HG03196 (cell line): Measurements from ENCODE around the gene MGAT5B.

Source experiments
- ATAC-seq: cut with Tn5 transposase; IDR thresholded peaks from one replicate; pipeline ENCODE4 v1.9.1; 2021; ENCODE audit not compliant: unreplicated experiment

MGAT5B gene

DNA sequence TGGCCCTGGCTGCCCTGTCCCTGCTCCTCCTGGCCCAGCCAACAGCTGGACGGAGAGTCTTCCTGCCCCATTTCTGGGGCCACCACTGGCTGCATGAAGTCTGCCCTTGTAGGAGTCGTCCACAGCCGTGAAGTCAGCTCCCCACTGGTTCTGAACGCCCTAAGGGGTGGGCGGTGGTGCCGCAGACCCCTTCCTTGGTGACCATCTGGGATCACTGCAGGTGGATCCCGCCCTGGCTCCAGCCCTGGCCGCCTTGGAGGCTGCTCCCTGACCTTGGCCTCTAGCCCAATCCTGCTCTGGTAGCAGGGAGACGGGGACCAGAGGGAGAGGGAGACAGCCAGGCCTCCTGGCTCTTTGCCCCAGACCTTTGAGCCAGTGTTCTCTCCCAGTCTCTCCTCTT, 35.4 kb downstream of the MGAT5B start:
- ATAC-seq: no peak

DNA sequence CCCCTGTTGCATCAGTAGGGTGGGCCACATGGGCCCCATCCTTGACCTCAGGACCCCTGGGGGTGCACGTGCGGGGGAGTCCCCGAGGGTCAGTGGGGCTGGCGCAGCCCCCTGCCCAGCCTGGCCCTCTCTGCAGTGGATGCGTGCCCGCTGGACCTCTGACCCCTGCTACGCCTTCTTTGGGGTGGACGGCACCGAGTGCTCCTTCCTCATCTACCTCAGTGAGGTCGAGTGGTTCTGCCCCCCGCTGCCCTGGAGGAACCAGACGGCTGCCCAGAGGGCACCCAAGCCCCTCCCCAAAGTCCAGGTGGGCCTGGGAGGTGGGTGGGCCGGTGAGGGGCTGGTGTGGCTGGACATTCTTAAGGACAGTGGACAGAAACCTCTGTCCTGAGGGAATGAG, 35.9 kb downstream of the MGAT5B start:
- ATAC-seq: no peak

DNA sequence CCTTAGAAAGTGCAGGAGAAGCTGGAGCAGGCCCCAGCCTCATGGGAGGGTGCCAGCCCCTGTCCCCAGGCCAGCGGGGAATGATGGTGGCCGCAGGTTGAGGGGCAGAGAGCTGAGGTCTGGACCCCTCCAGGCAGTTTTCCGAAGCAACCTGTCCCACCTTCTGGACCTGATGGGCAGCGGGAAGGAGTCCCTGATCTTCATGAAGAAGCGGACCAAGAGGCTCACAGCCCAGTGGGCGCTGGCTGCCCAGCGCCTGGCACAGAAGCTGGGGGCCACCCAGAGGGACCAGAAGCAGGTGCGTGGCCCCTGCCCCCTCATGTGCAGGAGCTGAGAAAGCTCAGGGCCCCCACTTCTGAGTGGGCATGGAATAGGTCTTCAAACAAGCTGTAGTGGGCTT, 36.8 kb downstream of the MGAT5B start:
- ATAC-seq: no peak

DNA sequence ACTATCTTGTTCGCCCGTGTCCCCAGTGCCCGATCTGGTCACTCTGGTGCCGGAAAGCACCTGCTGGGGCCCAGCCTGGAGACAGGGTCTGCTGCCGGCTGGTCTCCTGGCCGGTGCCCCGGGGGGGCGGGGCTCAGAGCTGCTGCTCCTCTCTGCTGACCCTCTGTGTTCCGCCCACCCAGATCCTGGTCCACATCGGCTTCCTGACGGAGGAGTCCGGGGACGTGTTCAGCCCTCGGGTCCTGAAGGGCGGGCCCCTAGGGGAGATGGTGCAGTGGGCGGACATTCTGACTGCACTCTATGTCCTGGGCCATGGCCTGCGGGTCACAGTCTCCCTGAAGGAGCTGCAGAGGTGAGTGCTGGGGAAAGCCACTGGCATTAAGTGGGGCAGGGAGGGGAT, 37.6 kb downstream of the MGAT5B start:
- ATAC-seq: no peak

DNA sequence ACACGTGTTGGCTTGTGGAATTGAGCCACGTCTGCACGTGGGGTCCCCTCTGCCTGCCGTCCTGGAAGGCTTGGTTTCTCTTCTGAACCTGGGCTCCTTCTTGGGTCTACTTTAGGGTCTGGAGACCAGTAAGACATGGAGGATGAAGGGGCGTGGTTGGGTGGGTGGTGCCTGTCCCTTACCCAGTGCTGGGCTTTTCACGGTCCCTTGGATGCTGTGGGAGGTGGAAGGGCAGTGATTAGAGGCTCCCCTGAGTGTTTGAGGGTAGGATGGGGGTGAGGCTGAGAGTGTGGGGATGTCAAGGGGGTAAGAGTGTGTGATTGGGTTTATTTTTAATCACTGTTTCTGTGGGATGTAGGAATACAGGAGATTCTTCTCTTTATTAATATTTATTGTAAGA, 38.3 kb downstream of the MGAT5B start:
- ATAC-seq: no peak

GRCh38 chr17:76907352-76907751, 39.1 kb downstream of the MGAT5B start:
- no peak for ATAC-seq

DNA sequence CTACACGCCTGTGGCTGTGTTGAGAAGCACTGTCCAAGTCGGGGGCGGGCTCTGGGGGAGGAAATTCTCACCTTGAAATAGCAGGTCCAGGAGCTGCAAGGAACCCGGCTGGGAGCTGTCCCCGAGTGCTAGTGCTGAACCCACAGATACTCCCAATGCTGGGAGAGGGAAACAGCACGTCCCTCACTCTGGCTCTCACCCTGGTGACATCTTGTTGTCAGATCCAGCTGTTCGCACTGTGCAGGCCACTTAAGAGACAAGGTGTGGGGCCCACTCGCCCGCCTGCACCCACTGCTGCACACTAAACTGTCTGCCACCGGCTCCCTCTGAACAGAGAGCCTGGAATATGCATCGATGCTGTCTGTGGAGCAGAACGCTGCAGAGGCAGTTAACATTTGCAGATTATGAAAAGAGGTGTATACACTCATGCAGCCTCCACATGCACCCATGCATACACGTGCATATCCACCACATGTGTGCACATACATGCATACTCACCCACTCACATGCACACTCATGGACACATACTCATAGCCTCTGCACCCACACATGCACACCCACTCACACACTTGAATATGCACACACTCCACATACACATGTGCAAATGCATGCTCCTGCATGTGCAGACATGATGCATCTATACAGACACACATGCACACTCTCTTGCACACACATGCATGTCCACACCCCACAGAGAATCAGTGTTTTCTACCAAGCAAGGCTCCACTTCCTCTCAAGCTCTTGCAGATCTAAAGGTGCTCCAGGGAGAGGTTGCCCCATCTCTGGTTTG, 42.0 kb downstream of the MGAT5B start:
- ATAC-seq: no peak

- ATAC-seq: no peak
These were observed 43.3 kb downstream of the MGAT5B start for GRCh38 chr17:76911299-76912017.

- ATAC-seq: no peak
These were observed 44.4 kb downstream of the MGAT5B start for GRCh38 chr17:76912421-76913164.

DNA sequence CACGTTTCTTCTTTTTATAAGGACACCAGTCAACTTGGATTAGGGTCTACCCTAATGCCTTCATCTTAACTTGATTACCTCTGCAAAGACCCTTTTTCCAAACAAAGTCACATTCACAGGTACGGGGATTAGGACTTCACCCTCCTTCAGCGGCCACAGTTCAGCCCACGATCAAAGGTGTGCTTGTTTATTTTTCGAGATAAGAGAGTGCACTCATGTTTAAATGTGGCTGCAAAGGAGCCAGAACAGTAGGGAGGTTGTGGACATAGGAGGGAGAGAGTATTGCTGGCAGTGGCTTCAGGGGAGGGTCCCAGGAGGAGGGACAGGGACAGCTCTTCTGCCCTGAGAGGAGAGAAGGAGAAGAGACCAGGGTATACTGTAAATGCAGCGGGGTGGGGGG, 46.7 kb downstream of the MGAT5B start:
- ATAC-seq: no peak

- no peak for ATAC-seq
These were observed 47.8 kb downstream of the MGAT5B start for GRCh38 chr17:76915840-76916510.

GRCh38 chr17:76917829-76918228, 49.6 kb downstream of the MGAT5B start:
- no peak for ATAC-seq

DNA sequence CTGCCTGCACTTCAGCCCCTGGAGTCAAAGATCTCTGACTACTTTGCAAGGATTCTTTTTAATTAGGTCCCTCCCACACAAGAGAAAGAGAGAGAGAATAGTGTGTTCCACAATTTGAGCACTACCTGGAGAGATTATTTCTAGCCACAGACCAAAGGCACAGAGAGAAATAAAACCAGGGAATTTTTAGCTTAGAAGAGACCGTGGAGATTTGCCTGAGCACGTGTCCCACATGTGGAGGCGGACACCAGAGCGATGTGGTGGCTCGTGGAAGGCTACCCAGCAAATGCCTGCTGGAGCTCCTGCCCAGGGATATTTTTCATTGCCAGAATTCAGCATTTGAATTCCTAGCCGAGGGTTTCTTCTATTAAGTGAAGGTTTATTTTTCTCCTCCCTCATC, 50.6 kb downstream of the MGAT5B start:
- ATAC-seq: no peak

DNA sequence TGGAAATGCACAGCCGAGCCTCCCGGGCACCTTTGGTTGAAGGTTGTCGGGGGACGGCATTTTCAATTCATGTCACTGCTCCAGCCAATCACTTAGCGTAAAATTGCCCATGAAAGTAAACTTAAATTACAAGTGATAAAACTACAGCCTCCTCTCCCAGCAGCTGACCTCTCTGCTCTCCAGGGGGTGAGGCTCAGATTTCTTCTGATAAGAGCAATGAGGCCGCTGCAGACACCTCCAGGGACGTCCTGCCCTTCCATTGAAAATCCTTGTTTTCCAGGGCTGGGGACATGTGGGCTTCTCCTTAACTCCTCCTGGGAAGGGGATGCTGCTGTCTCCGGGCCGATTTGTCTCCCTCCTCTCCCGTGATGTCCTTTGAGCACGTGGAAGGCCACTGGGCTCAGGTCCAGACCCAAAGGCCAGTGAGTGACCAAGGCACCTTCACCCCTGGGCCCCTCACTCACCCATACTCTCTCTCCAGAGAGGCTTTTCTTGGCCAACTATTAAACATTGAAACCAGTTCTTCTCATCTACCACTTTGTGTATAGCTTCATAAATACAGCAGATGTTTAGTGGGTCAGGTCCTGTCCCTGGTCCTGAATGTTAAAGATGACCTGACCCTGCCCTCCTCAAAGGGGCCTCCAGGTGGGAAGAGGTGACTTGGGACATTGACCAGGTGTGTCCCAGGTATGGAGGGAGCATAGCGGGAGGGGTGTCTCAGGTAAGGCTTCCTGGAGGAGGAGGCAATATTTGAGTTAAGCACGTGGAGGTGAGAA, 52.3 kb downstream of the MGAT5B start:
- ATAC-seq: no peak

DNA sequence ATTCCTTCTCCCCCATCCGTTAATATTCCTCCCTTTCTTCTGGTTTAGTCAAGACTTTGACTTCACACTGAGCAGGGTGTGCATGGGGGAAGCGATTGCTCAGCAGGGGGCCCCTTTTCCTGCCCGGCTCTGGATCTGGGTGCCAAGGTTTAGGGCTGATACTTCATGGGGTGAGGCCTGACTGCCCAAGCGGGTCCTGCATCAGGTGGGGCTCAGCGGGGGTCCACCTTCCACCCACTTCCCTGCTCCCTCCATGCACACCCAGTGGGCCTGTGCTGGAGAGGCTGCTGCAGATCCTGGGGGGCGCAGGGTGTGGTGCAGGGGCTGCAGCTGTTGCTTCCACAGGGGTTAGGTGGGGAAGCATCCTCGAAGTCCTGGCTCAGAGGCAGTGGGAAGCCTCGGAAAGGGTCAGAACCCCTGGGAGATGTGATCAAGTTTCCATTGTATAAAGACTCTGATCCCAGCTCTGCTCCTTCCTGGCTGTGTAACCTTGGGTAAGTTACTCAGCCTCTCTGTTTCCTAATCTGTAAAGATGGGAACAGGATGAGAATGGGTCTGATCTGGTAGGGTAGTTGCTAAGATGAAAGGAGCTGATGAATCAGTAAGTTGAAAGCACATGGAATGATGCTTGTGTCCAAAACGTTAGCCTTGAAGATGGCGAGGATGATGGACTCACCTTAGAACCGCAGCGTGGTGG, 53.3 kb downstream of the MGAT5B start:
- no peak for ATAC-seq

DNA sequence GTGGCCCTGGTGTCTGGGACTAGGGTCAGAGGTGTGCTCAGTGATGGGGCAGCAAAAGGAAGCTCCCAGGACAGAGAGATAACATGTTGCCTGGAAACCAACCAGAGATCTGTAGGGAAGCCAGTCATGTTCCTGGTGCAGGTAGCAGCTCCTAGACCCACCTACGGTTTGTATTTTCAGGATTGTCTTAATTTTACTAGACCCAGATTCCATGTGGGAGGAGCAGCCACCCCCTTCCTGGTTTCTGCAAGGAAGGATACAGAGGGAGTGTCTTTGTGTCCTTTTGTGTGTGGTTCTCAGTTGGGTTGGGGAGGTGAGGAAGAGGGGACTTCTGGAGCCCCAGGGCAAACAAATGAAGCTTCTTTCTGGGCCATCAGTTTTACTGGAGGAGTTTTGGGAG, 53.9 kb downstream of the MGAT5B start:
- no peak for ATAC-seq

GRCh38 chr17:76922967-76923366, 54.8 kb downstream of the MGAT5B start:
- ATAC-seq: no peak

GRCh38 chr17:76923491-76923890, 55.3 kb downstream of the MGAT5B start:
- ATAC-seq: no peak

- no peak for ATAC-seq
These were observed 56.4 kb downstream of the MGAT5B start for GRCh38 chr17:76924345-76925342.
